ENCODE measurements around the gene TALDO1.

TALDO1 gene

DNA sequence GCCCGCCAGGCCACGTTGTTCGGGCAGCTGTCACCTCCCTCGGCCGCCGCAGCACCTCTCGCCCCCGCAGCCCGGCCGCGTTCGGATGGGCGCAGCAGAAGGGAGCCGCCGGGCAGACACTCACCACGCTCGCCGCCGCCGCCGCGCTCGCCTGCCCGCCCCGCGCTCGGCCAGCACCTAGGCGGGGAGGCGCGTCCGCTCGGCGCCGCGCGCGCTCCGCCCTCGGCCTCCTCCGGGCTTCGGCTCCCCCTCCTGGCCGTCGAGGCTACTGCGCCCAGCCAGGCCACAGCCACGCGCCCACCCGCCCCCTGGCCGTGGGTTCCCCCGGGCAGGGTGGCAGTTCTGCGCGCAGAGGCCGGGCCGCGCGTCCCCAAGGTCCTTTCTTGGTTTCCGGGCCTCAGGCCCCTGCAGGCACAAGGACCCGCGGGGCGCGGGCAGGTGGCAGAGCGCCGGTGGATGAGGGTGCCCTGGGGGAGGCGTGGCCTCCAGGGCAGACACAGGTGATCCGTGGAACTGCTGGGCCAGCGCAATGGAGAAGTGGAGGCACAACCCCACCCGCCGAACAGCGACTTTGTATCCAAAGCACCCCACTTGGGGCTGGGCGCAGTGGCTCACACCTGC, 50.9 kb downstream of the TALDO1 start, which contains the start of gene SLC25A22:
Gene SLC25A22, minus strand, starts transcription at position 189 of the 621 bp plus-strand sequence. CDS start 3,275 bp downstream, outside the sequence.
- peak; percentile 59 to 78 (median 73) for DNase-seq (ENCODE audit: low read depth in 4 of 4, low spot score in 1 of 4)

DNA sequence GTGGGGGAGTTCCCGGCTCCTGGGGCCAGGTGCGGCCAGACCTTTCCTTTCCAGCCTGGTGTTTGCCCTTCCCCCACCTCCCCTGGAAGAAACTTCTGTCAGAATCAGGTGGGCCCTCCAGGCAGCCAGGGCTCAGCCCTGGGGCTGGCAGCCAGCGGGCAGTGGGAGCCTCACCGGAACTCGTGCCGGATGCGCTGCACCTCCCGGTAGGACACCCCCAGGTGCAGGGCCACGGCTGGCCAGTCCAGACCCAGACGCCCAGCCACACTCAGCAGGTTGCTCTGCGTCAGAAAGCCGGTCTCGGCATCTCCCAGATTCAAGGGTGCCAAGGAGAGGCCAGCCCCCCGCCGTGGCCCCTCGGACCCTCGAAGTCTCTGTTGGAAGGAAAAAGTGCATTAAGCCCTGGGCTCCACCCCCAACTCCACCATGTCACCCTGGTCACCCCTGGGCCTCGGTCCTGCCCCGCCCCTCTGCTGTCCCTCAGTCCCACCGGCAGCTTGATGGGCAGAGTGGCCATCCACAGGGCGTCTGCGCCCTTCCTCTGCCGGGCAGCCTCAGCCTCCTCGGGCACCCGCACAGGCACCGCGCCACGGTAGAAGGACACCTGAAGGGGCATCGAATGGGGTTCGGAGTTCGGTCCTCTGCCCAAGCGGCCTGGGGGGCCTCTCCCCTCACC, 52.5 kb downstream of the TALDO1 start:
- no peak for DNase-seq (ENCODE audit: low read depth in 4 of 4, low spot score in 1 of 4)

DNA sequence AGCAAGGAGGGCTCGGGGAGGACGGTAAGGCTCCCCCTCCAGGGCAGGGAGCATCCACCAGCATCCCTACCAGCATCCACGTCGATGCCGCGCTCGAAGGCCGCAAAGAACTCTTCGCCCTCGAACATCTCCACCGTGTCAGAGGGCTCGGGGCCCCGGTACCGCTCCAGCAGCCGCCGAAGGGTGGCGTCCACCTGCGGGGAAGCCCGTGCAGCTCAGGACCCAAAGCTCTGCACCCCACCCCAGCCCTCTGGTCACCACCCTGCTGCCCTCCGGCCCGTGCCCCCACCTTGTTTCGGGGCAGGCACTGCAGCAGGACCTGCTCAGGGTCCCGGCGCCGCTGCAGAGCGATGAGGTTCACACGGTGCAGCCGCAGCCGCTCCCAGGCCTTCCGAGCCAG, 53.2 kb downstream of the TALDO1 start:
- no peak for DNase-seq (ENCODE audit: low read depth in 4 of 4, low spot score in 1 of 4)

DNA sequence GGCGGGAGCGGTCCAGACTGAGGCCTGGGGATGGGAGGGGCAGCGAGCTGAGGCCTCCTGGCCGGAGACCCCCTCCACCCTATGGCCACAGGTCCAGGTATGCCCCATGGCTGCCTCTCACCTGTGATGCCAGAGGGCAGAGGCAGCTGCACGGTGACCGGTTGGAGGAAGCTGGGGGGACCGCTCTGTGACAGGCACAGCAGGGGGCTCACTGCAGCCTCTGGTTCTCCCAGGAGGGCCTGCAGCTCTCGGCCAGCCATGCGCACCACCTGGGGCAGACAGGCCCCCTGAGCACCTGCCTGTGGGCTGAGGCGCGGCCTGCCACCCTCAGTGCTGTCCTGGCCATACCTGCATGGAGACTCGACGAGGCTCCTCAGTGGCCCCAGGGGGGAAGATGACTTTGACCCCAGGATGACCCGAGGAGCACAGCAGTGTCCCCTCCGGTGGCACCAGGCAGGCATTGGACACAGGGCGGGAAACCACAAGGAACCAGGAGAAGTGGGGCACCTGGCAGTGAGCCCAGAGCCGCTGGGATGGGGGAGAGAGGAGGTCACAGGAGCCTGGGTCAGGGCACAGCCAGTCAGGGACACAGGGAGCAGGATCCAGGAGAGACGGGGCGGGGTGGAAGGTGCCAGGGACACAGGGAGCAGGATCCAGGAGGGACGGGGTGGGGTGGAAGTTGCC, 54.0 kb downstream of the TALDO1 start:
- no peak for DNase-seq (ENCODE audit: low read depth in 4 of 4, low spot score in 1 of 4)

DNA sequence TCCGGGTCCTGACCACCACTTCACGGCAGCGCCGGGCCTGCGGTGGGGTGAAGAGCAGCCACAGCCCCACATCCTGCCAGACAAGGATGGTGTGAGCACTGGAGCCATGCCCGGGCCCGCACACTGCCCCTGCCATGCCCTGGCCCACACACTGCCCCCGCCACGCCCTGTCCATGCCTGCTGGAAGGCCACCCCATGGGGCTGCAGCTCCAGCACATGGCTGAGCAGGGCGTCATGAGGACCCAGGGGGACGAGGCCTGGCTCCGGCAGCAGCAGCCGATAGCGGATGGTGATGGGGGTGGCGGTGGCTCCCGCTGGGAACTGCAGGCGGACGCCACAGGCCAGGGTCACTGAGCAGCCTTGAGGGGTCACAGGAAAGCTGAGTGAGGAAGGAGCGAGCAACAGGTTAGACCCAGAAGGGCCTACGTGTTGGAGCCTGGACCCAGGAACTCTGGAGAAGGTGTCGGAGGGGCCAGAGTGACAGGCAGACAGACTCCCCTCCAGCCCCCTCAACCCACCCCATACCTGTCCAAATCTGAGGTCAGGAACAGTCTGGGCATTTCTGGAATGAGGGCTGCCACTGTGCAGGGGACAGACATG, 54.9 kb downstream of the TALDO1 start:
- no peak for DNase-seq (ENCODE audit: low read depth in 4 of 4, low spot score in 1 of 4)

DNA sequence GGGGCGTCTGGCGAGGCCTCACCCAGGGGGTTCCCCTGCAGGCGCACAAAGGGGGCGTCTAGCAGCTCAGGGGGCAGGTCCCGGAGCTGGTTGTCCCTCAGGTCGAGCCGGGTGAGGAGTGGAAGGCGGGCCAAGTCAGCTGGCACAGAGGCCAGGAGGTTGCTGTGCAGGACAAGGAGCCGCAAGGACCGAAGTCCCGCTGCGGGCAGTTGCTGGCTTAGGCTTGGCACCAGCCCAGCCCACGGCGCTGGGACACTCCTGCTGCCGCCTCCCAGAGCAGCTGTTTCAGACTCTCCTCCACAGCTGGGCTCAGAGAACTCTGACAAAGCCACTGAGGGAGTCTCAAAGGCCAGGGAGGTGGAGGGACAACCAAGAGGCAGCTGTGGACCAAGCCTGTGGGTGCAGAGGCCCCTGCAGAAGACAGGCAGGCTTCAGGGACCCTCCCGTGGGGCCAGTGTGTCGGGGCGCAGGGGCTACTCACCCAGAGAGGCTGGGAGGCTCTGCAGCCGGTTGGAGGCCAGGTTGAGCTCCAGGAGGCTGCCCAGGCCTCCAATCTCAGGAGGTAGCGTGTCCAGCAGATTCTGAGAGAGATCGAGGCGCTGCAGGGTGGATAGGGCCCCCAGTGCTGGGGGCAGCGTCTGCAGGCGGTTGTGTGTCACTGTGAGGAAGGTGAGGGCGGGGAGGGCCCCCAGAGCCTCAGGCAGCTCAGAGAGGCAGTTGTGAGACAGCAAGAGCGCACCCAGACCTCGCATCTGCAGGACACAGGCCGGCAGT, 55.6 kb downstream of the TALDO1 start:
- no peak for DNase-seq (ENCODE audit: low read depth in 4 of 4, low spot score in 1 of 4)

DNA sequence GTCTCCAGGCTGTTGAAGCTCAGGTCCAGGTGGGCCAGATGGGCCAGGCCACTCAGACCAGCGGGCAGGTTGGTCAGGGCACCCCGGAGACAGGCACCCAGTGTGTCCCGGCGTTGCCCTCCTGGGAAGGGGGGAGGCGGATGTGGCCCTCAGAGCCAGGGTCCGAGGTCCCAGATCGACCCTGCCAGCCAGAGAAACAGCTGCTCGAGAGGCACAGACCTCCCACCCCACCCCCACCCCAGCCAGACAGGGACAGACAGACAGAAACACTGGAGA, 56.1 kb downstream of the TALDO1 start:
- DNase-seq (ENCODE audit: low read depth in 4 of 4, low spot score in 1 of 4) = no peak

DNA sequence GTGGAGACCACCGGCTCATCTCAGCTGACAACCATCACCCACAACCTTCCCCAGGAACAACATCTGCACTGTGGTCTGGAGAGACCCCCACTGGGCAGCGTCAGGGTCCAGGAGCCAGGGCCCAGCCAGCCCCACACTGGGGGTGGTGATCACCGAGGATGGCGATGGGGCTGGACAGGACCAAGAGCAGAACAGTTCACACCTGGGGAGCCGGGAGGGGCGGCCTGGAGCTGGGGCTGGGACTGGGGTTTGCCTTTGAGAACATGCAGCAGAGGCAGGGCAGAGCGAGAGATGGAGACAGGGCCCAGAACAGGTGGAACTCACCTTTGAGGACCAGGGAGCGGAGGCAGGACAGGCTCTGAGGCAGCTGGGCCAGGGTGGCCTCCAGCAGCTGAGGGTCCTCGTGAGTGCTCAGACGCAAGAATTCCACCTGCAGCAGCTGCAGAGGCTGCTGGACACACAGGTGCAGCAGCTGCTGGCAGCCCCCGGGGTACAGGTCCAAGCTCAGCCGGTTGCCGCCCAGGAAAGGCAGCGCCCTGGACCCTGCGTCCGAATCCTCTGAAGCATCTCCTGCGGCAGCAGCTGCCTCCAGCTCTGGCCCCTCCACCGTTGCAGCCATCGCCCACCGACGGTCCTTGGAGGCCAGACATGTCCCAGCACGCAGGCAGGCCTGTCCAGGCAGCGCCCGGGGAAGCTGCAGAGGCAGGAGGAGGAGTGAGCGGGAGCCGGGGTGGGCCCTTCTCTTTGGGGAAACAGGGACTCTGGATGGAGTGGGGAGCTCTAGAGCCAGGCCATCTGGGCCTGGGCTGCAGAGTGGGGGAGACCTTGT, 56.7 kb downstream of the TALDO1 start:
- no peak for DNase-seq (ENCODE audit: low read depth in 4 of 4, low spot score in 1 of 4)

DNA sequence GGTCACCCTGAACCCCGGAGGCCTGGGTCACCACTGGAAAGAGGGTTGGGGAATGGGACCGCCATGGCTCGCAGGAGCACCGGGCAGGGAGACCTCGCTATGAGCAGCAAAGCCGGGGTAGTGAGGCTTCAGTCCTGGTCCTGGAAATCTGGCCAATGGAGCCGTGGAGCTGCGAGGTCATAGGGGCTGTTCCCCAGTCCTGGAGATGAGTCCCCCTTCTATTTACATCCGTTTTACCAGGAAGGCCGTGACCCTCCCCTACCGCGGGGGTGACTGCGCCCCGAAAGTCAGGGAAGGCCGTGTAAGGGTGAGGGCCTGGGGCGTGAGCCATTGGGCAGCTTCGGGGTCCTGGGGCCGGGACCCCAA, 57.3 kb downstream of the TALDO1 start:
- DNase-seq (ENCODE audit: low read depth in 4 of 4, low spot score in 1 of 4) = no peak

DNA sequence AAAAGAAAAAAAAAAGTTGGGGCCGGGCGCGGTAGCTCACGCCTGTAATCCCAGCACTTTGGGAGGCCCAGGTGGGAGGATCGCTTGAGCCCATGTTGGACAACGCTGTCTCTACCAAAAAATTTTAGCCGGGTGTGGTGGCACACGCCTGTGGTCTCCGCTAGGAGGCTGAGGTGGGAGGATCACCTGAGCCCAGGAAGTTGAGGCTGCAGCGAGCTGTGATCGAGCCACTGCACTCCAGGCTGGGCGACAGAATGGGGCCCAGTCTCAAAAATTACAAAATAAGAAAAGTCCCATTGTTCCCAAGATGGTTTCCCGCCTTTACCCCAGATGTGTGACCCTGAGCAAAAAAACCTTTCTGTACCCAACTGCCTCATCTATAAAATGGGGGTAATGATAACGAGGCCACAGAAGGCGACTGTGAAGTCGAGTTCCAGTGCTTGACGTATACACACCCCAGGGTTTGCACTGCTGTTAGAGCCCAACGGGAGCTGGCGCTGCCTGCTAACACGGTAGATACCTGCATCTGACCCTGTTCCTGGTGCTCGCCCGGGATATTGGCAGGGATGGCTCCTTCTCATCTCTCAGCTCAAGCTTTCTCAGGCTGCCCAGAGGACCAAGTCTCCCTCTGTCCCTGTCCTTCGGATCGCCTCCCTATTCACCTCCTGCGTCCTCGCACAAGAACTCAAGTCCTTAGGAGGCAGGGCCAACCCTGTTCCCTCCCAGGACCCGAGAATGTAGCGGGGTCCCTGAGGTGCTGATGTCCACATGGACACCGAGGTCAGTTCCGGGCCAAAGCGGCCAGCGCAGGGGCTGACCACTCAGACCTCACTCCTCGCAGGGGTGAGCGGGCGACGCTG, 61.4 kb downstream of the TALDO1 start:
- no peak for DNase-seq (ENCODE audit: low read depth in 4 of 4, low spot score in 1 of 4)

DNA sequence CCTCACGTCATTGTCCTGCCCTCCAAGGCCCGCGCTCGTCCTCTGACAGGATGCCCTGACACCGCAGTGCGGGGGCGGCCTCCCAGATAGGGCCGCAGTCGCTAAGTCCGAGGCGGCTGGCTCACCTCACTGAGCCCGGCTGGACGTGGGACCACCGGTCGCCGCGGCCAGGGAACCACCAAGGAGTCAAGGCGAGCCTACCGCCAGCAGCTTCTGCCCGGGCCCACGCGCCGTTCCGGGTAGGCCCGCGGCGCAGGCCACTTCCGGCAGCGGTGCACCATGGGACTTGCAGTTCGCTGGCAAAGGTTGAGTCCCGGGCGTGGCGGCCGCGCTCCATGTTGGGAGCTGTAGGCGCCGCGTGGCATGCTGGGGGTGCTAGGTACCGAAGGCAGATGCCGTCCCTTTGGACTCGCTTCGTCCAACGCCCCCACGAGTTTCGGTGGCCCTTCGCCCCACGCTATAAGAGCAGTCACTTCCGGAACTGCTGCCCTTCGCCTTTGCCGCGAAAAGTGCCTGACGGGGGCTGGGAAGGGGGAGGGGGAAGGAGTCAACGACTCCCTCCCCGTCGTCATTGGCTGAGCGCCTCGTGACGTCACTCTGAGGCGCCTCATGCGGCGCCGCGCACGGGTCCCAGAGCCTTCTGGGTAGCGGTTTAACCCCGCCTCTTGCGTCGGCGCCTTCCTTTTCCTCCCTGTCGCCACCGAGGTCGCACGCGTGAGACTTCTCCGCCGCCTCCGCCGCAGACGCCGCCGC, 62.2 kb downstream of the TALDO1 start, which contains the start of gene RPLP2:
Gene RPLP2, plus strand, starts transcription at position 681 of the 753 bp plus-strand sequence. CDS start 268 bp downstream, outside the sequence.
- DNase-seq (ENCODE audit: low read depth in 4 of 4, low spot score in 1 of 4) = peak; percentile 96 to 97 (median 97)

DNA sequence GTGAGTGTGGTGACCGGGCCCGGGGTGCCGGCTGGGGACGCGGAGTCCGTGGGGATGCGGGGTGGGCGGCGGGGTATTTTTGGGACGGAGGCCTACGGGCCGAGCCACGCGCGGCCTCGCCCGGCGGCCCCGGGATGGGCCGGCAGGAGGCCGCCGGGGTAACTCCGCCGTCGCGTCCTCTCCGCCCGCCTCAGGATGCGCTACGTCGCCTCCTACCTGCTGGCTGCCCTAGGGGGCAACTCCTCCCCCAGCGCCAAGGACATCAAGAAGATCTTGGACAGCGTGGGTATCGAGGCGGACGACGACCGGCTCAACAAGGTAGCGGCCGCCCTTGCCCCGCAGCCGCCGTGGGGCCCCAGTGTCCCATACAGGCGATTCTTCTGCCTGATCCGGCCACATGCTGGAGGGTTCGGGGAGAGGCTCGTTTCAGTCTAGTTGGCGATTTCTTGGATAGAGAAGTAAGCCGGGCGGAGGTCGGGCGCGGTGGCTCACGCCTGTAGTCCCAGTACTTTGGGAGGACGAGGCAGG, 62.8 kb downstream of the TALDO1 start:
- DNase-seq (ENCODE audit: low read depth in 4 of 4, low spot score in 1 of 4) = no peak

DNA sequence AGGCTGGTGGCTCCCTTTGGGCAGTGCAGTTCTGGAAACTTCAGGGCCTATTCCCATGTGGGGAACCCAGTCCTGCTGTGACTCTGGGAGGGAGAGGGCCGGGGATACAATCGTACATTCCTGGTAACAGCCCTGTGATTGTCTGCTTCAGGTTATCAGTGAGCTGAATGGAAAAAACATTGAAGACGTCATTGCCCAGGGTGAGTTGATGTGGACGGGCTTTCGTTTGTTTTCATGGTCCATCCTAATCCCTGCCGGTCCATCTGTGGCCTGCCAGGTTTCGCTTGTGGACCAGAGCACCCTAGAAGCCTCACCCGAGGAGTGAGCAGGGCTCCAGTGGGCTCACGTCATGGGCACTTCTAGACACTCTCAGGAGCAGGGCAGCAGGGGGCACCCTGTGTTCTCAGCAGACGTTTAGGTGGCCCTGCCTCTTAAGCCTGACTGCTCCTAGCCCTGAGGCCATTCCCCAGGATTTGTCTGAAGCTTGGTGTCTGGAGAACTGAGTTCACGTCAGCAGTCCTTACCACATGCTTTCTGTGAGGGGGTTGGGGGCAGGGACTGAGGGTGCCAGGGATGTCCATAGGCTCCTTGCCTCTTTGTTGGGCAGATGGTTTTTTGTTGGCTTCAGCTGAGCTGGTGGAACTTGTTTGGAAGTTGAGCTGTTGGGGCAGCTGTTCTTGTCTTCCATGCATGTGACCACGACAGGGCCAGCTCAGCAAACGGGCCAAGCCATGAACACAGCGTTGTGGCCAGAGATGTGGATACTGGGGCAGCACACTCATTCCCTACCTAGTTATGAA, 64.4 kb downstream of the TALDO1 start:
- no peak for DNase-seq (ENCODE audit: low read depth in 4 of 4, low spot score in 1 of 4)

DNA sequence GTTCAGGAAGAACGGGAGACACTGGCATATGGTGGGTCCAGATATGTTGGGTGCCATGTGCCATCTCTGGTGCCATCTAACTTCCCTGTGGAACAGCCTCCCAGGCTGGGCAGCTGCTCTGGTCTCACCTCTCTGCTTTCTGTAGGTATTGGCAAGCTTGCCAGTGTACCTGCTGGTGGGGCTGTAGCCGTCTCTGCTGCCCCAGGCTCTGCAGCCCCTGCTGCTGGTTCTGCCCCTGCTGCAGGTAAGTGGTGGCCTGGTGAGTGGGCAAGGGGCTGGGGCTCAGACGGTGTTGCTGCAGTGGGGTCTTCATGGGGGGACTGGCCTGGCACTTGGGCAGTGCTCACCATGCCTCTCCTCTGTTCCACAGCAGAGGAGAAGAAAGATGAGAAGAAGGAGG, 65.1 kb downstream of the TALDO1 start:
- no peak for DNase-seq (ENCODE audit: low read depth in 4 of 4, low spot score in 1 of 4)

DNA sequence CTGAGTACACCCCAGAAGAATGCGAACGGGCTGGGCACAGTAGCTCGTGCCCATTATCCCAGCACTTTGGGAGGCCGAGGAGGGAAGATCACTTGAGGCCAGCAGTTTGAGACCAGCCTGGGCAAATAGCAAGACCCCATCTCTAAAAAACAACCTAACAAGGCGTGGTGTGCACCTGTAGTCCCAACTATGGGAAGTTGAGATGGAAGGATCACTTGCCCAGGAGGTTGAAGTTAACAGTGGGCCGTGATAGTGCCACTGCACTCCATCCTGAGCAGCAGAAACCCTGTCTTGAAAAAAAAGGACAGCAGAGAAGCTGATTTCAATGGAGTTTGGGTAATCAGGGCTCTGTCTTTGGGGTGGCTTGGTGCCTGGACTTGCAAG, 65.8 kb downstream of the TALDO1 start:
- DNase-seq (ENCODE audit: low read depth in 4 of 4, low spot score in 1 of 4) = no peak

DNA sequence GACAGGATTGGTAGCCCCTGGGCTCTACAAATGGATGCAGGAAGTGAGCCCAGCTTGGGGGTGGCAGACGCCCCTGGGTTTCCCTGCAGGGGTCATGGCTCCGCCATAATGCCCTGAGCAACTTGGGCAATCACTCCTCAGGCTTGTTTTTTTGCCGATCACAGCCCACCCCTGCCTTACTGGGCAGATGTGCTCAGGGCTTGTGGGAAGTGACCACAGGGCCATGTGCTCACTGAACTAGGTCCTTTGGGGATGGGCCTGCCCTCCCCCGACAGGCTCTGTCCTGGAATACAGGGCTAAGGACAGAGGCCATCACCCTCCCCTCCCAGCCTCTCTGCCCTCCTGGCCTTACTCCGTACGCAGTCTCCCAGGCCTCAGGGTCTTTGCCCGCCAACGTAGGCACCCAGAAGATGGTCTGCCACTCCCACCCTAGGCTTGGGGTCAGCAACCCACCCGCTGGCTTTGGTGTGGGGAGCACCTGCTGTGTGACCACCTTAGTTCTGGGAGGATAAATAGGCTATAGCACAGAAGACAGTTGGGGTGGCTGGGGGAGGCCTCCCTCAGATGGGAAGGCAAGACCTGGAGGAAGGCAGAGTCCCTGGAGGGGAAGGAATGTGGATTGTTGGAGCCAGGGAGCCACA, 66.3 kb downstream of the TALDO1 start:
- no peak for DNase-seq (ENCODE audit: low read depth in 4 of 4, low spot score in 1 of 4)

Data from stimulated activated CD4-positive, alpha-beta T cell treated with anti-CD3 and anti-CD28 coated beads, Interleukin-1b, Interleukin-23, amount 100 ng/mL, for 24 hours (primary cell).